CD4-positive, CD25-positive, alpha-beta regulatory T cell (primary cell): ENCODE results near the gene C18orf63. TPM values are rescaled to one million over a fixed set of nuclear protein-coding genes. Genes with fewer than 3 reads are reported as not detected.

Experiments
- ATAC-seq, 2 donors: fragments of 150-1000 bp; cut with Tn5 transposase; one replicate each; pipeline ENCODE4 v1.10.0; 2021; ENCODE audit warnings: low read depth in 2 of 2, moderate number of reproducible peaks in 2 of 2, moderate library complexity in 1 of 2
- DNase-seq, 3 donors: peaks; one replicate each; pipeline versions ENCODE4 v3.0.0 to v3.0.0-alpha.2; 2012 to 2022; ENCODE audit warnings: mixed read lengths in 1 of 3
- H3K27ac ChIP-seq: one replicate; pipeline ENCODE4 v1.7.0; 2013; ENCODE audit warnings: mild to moderate bottlenecking, low read length; ENCODE audit not compliant: insufficient read depth, poor library complexity, severe bottlenecking
- H3K27me3 ChIP-seq: one replicate; pipeline ENCODE4 v1.7.0; 2013; ENCODE audit warnings: low read length; ENCODE audit not compliant: control insufficient read depth, insufficient read depth
- H3K36me3 ChIP-seq: one replicate; pipeline ENCODE4 v1.7.0; 2013; ENCODE audit warnings: mild to moderate bottlenecking, low read length, moderate library complexity; ENCODE audit not compliant: control insufficient read depth, insufficient read depth
- H3K4me1 ChIP-seq: 2 replicates; pipeline ENCODE4 v1.7.0; 2013; ENCODE audit warnings: mild to moderate bottlenecking, low read length; ENCODE audit not compliant: insufficient read depth, control insufficient read depth, poor library complexity, severe bottlenecking
- H3K4me3 ChIP-seq: one replicate; pipeline ENCODE4 v1.7.0; 2013; ENCODE audit warnings: low read depth, mild to moderate bottlenecking, low read length, moderate library complexity
- H3K9me3 ChIP-seq, 2 experiments: 1 replicate in 1 of 2; 2 replicates in 1 of 2; pipeline ENCODE4 v1.7.0; 2013; ENCODE audit warnings: low read length in 2 of 2, mild to moderate bottlenecking in 1 of 2, moderate library complexity in 1 of 2; ENCODE audit not compliant: control insufficient read depth in 2 of 2
- H3K27ac Mint-ChIP-seq, 3 donors: one replicate each; pipeline ENCODE4 v1.8.0; 2020 to 2022; ENCODE audit warnings: mild to moderate bottlenecking in 3 of 3, mixed read lengths in 3 of 3, moderate library complexity in 2 of 3
- H3K27me3 Mint-ChIP-seq: one replicate; pipeline ENCODE4 v1.8.0; 2022; ENCODE audit warnings: mild to moderate bottlenecking, mixed read lengths
- H3K36me3 Mint-ChIP-seq: one replicate; pipeline ENCODE4 v1.8.0; 2020; ENCODE audit warnings: mixed read lengths
- H3K4me1 Mint-ChIP-seq, 4 donors: one replicate each; pipeline ENCODE4 v1.8.0; 2020 to 2022; ENCODE audit warnings: mixed read lengths in 4 of 4, mild to moderate bottlenecking in 1 of 4
- H3K4me3 Mint-ChIP-seq, 4 donors: one replicate each; pipeline ENCODE4 v1.8.0; 2020 to 2022; ENCODE audit warnings: mild to moderate bottlenecking in 4 of 4, mixed read lengths in 4 of 4, moderate library complexity in 3 of 4
- H3K9me3 Mint-ChIP-seq, 7 donors: one replicate each; pipeline ENCODE4 v1.8.0; 2020 to 2022; ENCODE audit warnings: mixed read lengths in 7 of 7, mild to moderate bottlenecking in 3 of 7, moderate library complexity in 2 of 7
- polyA plus RNA-seq, 4 donors: library from polyadenylated mRNA; unstranded; fragments of 300-500 nt; fragmentation: Illumina TruSeq; gene quantifications; one replicate each; pipeline ENCODE4 v1.2.3, GENCODE V29; 2021
- total RNA-seq: library from RNA; stranded (reverse); gene quantifications from one replicate; pipeline ENCODE4 v1.2.3, GENCODE V29; 2022

C18orf63 gene
- not detected for total RNA-seq
- not detected for polyA plus RNA-seq

DNA sequence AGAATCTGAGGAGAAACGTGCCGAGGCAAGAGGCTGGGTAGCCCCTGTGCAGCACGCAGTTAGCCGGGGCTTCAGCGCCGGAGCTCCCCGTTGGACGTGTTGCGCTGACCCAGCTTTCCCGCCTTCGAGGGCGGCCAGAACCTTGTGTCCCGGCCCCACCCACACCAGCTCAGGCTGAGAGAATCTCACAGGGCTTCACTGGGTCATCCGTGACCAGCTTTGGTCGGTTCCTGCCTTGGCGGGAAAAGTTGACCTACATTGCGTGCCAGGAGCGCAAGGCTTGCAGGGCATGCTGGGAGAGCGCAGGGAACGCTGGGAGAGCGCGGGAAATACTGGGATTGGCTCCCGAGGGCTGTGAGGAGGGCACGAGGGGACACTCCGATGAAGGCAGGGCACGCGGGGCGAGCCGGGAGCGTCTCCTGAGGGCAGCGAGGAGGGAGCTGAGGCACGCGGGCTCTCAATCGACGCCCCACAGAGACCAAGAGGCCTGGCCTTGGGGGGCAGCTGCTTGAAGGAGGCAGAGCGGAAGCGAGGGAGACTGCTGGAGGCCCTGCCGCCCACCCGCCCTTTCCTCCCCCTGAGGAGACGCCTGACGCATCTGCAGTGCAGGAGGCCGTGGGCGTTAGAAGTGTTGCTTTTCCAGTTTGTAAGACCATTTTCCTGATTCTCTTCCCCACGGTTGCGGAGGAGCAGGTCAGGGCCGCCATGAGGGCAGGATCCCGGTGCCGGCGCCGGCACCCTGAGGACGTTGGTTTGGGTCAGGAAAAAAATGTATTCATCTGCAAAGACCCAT is at the start of gene C18orf63:
Gene C18orf63, plus strand, starts transcription at position 376 of the 793 bp plus-strand sequence. CDS start 2,027 bp downstream, outside the sequence.
- no peaks in the 10 kb centered on the region for H3K9me3 ChIP-seq
- Mint-ChIP-seq H3K4me3 (no peak within 1 kb of the TSS), H3K36me3 (no peaks in the 10 kb centered on the region), H3K4me1 (no peaks in the 10 kb centered on the region), H3K27me3 (peaks cover 18% of the 10 kb centered on the region), H3K27ac (peak within 1 kb of the TSS in 1 of 3 donors; percentile 66), H3K9me3 (peaks cover 0 to 2% (median 0%) of the 10 kb centered on the region in 7 donors)
- DNase-seq (no peak), ATAC-seq (no peak)
- peaks cover 4% of the 10 kb centered on the region for H3K27me3 ChIP-seq
- H3K4me3 ChIP-seq = no peak within 1 kb of the TSS
- no peaks in the 10 kb centered on the region for H3K4me1 ChIP-seq
- no peaks in the 10 kb centered on the region for H3K36me3 ChIP-seq
- H3K27ac ChIP-seq = no peak within 1 kb of the TSS

DNA sequence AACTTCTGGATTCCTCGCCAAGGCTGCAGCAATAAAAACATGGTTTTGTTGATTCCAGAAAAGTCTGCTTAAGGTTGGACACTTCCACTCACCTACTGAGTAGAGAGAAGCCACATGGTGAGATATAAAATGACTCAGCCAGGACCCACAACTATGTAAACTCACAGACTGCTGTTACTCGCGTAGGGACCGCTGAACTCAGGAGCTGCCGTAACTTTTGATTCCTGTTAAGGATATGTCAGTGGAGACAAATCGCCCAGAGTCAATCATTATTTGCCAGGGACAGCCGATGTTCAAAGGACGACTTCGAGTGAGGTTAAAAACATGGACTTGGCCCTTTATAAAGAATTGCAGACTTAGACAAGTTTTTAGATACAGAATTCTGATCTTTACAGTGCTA is 49.5 kb upstream of the C18orf63 start:
- no peaks in the 10 kb centered on the region for H3K9me3 ChIP-seq
- Mint-ChIP-seq H3K4me3 (no peak overlapping the region), H3K4me1 (peaks cover 0 to 8% (median 8%) of the 10 kb centered on the region in 4 donors), H3K27ac (peak overlapping the region in 1 of 3 donors; percentile 16), H3K27me3 (no peaks in the 10 kb centered on the region), H3K9me3 (no peaks in the 10 kb centered on the region), H3K36me3 (peaks cover 24% of the 10 kb centered on the region)
- no peak for ATAC-seq
- no peaks in the 10 kb centered on the region for H3K4me1 ChIP-seq
- no peaks in the 10 kb centered on the region for H3K27me3 ChIP-seq
- no peak overlapping the region for H3K4me3 ChIP-seq
- peaks cover 8% of the 10 kb centered on the region for H3K36me3 ChIP-seq
- no peak for DNase-seq
- no peak overlapping the region for H3K27ac ChIP-seq

DNA sequence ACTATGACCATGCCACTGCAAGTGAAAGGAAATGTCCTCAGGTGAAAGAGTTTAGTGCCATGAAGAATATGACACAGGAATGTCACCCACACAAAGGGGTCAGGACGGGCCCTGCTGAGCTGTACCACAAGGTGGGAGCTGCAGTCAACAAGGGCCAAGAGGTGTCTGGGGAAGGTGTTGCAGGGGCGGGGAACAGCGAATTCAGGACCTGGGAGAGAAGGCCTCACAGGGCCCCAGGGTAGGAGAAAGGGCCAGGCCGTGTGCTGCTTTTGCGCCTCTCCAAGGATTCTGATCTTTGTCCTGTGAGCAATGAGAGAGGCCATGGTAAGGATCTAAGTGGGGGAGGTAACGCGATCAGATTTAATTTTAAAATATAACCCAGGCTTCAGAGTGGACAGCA is 47.5 kb upstream of the C18orf63 start:
- ATAC-seq (no peak), DNase-seq (no peak)
- Mint-ChIP-seq H3K4me3 (peak overlapping the region in 1 of 4 donors; percentile 54), H3K36me3 (peaks cover 17% of the 10 kb centered on the region), H3K4me1 (peaks cover 0 to 8% (median 8%) of the 10 kb centered on the region in 4 donors), H3K9me3 (no peaks in the 10 kb centered on the region), H3K27ac (peak overlapping the region in 1 of 3 donors; percentile 83), H3K27me3 (no peaks in the 10 kb centered on the region)
- Histone ChIP-seq H3K27ac (no peak overlapping the region), H3K4me3 (no peak overlapping the region), H3K9me3 (no peaks in the 10 kb centered on the region), H3K36me3 (no peaks in the 10 kb centered on the region), H3K27me3 (no peaks in the 10 kb centered on the region), H3K4me1 (no peaks in the 10 kb centered on the region)

DNA sequence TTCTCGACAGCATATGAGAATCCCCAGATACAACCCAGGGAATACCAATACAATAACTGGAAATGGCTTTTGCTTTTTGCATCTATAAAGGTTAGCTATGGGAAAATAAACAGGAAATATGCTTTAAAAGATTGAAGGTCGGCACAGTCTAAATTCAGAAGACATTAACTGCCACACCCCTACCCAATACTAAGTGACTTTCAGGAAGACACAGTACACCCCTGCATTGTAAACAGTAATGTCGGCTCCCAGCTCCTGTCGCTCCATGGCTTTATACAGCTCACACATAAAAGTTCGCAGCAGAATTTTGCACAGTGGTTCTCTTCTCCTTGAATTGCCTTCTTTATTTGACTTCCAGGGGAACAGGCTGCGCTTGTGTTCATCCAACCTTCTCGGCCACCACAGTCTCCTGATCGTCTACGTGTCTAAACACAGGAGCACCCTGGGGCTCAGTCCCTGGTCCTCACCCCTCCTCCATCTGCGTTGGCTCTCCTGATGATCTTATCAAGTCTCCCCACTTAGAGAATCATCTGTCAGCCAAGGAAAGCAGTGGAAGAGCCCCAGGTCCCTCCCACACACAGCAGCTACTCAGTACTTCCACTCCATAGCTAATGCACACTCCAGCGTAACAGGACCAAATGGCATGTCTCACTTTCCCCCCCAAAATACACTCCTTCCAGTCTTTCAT is 46.6 kb upstream of the C18orf63 start:
- Histone ChIP-seq H3K36me3 (no peaks in the 10 kb centered on the region), H3K4me1 (no peaks in the 10 kb centered on the region), H3K4me3 (no peak overlapping the region), H3K9me3 (no peaks in the 10 kb centered on the region), H3K27ac (no peak overlapping the region), H3K27me3 (no peaks in the 10 kb centered on the region)
- no peak for ATAC-seq
- Mint-ChIP-seq H3K36me3 (peaks cover 15% of the 10 kb centered on the region), H3K4me1 (peaks cover 0 to 8% (median 8%) of the 10 kb centered on the region in 4 donors), H3K27ac (no peak overlapping the region), H3K27me3 (no peaks in the 10 kb centered on the region), H3K9me3 (no peaks in the 10 kb centered on the region), H3K4me3 (no peak overlapping the region)
- DNase-seq = no peak

DNA sequence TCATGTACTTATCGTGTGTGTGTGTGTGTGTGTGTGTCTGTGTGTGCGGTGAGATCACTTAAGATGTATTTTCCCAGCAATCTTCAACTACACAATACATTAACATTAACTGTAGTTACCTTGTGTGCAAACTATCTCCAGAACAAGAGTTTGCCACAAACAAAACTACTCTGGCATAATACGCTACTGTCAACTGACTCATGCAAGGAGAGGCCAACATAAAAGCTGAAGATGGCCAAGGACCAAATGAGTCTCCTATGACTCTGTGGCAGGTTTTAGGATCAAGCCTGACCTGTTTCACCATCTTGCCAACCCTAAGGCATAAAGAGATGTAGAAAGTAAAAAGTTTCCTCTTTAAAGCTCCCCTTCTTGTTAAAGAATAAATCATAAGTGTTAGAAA is 44.0 kb upstream of the C18orf63 start:
- Histone ChIP-seq H3K9me3 (no peaks in the 10 kb centered on the region), H3K27me3 (no peaks in the 10 kb centered on the region), H3K36me3 (no peaks in the 10 kb centered on the region), H3K27ac (no peak overlapping the region), H3K4me1 (no peaks in the 10 kb centered on the region), H3K4me3 (no peak overlapping the region)
- H3K4me3 Mint-ChIP-seq = no peak overlapping the region
- peaks cover under 1 to 8% (median 6%) of the 10 kb centered on the region in 4 donors for H3K4me1 Mint-ChIP-seq
- no peaks in the 10 kb centered on the region for H3K27me3 Mint-ChIP-seq
- H3K9me3 Mint-ChIP-seq = no peaks in the 10 kb centered on the region
- DNase-seq = no peak
- no peak for ATAC-seq
- no peak overlapping the region for H3K27ac Mint-ChIP-seq
- peaks cover 14% of the 10 kb centered on the region for H3K36me3 Mint-ChIP-seq

DNA sequence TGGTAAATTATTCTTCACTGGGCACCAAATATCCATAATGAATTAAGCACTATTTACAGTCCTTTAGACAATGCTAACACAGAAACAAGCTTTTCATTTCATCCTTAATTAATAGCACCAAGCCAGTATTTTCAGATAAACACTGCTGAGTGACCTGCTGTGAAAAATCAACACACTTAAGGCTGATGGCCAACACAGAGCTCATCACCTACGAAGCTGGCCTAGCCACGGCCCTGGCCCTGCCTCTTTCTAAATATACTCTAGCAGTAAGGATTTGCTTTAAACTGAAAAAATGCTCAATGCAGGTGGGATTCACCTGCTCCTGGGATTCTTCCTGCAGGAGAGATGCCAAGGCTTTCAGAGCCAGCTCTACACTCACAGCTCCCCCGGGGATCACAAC is 42.2 kb upstream of the C18orf63 start:
- peaks cover 4 to 8% (median 7%) of the 10 kb centered on the region in 4 donors for H3K4me1 Mint-ChIP-seq
- peaks cover 16% of the 10 kb centered on the region for H3K36me3 Mint-ChIP-seq

DNA sequence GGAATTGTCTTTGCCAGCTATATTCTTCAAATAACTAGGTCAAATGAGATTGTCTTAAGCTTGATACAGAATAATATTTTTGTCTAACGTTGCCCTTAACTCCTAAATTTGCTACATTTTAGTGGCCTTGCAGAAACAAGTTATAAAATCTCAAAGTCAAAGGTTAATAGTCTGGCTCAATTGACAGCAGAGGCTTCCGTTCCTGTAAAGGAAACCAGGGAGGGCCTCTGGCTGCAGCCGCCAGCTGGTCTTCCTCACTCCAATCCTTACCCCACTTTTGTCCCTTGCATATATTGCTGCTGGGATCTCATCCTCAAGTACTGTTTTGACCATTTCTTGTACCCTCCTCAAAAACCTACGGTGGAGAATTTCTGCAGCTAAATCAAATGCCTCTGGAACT is 40.9 kb upstream of the C18orf63 start:
- Histone ChIP-seq H3K36me3 (no peaks in the 10 kb centered on the region), H3K4me3 (no peak overlapping the region), H3K27me3 (no peaks in the 10 kb centered on the region), H3K27ac (no peak overlapping the region), H3K9me3 (no peaks in the 10 kb centered on the region), H3K4me1 (no peaks in the 10 kb centered on the region)
- Mint-ChIP-seq H3K27me3 (no peaks in the 10 kb centered on the region), H3K9me3 (no peaks in the 10 kb centered on the region), H3K36me3 (peaks cover 16% of the 10 kb centered on the region), H3K27ac (no peak overlapping the region), H3K4me1 (peaks cover 0 to 4% (median 2%) of the 10 kb centered on the region in 4 donors), H3K4me3 (no peak overlapping the region)
- no peak for ATAC-seq
- no peak for DNase-seq

More for the DNA sequence above, 42.2 kb upstream of the C18orf63 start:
- Mint-ChIP-seq H3K9me3 (no peaks in the 10 kb centered on the region), H3K4me3 (no peak overlapping the region), H3K27me3 (no peaks in the 10 kb centered on the region), H3K27ac (no peak overlapping the region)
- Histone ChIP-seq H3K4me1 (no peaks in the 10 kb centered on the region), H3K9me3 (no peaks in the 10 kb centered on the region), H3K36me3 (no peaks in the 10 kb centered on the region), H3K27me3 (no peaks in the 10 kb centered on the region), H3K27ac (no peak overlapping the region), H3K4me3 (no peak overlapping the region)
- DNase-seq (no peak), ATAC-seq (no peak)
